Measurements from ENCODE around the gene PRKCE. TPM values are rescaled to one million over a fixed set of nuclear protein-coding genes. Genes with fewer than 3 reads are reported as not detected.

The PRKCE gene
- total RNA-seq, 1 experiment from 2014 or later, result 14.8 TPM

DNA sequence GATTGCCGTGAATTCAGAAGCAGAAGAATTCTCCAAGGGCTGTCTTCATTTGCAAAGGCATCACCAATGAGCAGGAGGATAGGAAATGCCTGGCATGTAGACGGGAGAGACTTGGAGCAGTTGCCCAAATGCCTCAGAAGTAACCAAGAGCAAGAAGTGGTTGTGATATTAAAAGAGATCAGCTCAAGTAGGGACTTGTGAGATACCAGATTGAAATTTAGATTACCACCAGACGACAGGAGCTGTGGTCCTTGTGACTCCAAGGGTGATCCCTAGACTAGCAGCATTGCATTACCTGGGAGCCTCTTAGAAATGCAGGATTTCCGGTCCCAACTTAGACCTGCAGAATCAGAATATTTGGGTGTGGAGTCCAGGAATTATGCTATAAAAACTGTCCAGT lies 417.2 kb downstream of the PRKCE start:
- peaks cover 6 to 11% of the 10 kb centered on the region in 2 experiments; a peak in 3 of 4 replicates for H3K4me1 ChIP-seq (ENCODE audit: control insufficient read depth in 1 of 2, insufficient read depth in 2 of 2, low read length in 2 of 2)
- DNase-seq (ENCODE audit: low read depth, low spot score) (no peak), ATAC-seq (no peak)
- no peaks in the 10 kb centered on the region for H3K9me3 ChIP-seq (ENCODE audit: control insufficient read depth in 1 of 2, insufficient read depth in 1 of 2, low read depth in 1 of 2, low read length in 2 of 2)
- H2AFZ ChIP-seq (ENCODE audit: low read depth, low read length, poor library complexity, severe bottlenecking), result no peak overlapping the region
- H4K20me1 ChIP-seq (ENCODE audit: insufficient read depth), result no peaks in the 10 kb centered on the region
- H3K27me3 ChIP-seq (ENCODE audit: insufficient read depth, low read length), result no peaks in the 10 kb centered on the region
- no peak overlapping the region for H3K4me2 ChIP-seq (ENCODE audit: low read length)
- no peaks in the 10 kb centered on the region for H3K9me2 ChIP-seq (ENCODE audit: insufficient read depth)
- ChIA-PET CTCF (no interaction called here), RAD21 (ENCODE audit: low non-redundant PET in 1 of 2, low total read pairs in 2 of 2, uncharacterized antibody in 2 of 2, unreplicated experiment in 2 of 2) (no interaction called here), POLR2A (no interaction called here)
- no peaks in the 10 kb centered on the region for H3K79me2 ChIP-seq (ENCODE audit: insufficient read depth, low read length)
- no peak overlapping the region for H3K9ac ChIP-seq (ENCODE audit: low read length)
- intact Hi-C loops (cut with micrococcal nuclease), result no loop called here
- BruUV-seq (replicated peaks), result no TSS peak
- no peaks in the 10 kb centered on the region for H3K36me3 ChIP-seq (ENCODE audit: control insufficient read depth in 1 of 2, insufficient read depth in 2 of 2, low read length in 2 of 2)
- no peak for TF ChIP-seq YY1 (IDR thresholded peaks at IDR 0.05; ENCODE audit: extremely low read depth, insufficient replicate concordance, low read depth, low read length)
- TF ChIP-seq REST (IDR thresholded peaks at IDR 0.05; ENCODE audit: low read depth), result no peak
- TF ChIP-seq EZH2phosphoT487 (IDR thresholded peaks at IDR 0.05; ENCODE audit: borderline replicate concordance), result no peak
- H3K27ac ChIP-seq (ENCODE audit: low read depth, low read length), result no peak overlapping the region
- H3K4me3 ChIP-seq (replicated peaks in 1 of 2; ENCODE audit: low read depth in 1 of 2, low read length in 2 of 2), result no peak overlapping the region

DNA sequence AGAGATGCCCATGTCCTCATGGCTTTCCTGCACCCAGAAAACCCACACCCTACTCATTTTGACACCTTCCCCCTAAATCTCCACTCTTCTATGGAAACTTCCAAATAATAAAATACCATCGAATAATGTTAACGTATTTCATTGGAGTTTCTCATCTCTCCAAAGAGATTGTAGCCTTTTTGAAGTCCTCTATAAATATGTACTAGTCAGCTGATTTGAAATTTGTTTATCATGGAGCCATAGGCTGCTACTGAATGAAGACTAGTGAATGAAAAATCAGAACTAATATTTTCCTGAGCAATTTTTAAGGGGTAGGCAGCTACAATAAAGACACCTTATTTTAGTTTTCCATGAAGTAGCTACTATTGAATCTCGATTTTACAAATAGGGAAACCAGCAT lies 419.6 kb downstream of the PRKCE start:
- ChIA-PET RAD21 (ENCODE audit: low non-redundant PET in 1 of 2, low total read pairs in 2 of 2, uncharacterized antibody in 2 of 2, unreplicated experiment in 2 of 2) (no interaction called here), CTCF (interaction anchor here (0.6 to 1.1 kb wide), 2 partner anchors 8 to 1252 kb away, joined by 3 to 6 read pairs; no protein-coding TSS in a partner anchor), POLR2A (no interaction called here)
- no peaks in the 10 kb centered on the region for H4K20me1 ChIP-seq (ENCODE audit: insufficient read depth)
- no peaks in the 10 kb centered on the region for H3K9me3 ChIP-seq (ENCODE audit: control insufficient read depth in 1 of 2, insufficient read depth in 1 of 2, low read depth in 1 of 2, low read length in 2 of 2)
- ATAC-seq (no peak), DNase-seq (ENCODE audit: low read depth, low spot score) (no peak)
- no peaks in the 10 kb centered on the region for H3K27me3 ChIP-seq (ENCODE audit: insufficient read depth, low read length)
- H2AFZ ChIP-seq (ENCODE audit: low read depth, low read length, poor library complexity, severe bottlenecking), result no peak overlapping the region
- H3K9me2 ChIP-seq (ENCODE audit: insufficient read depth), result no peaks in the 10 kb centered on the region
- H3K4me3 ChIP-seq (replicated peaks in 1 of 2; ENCODE audit: low read depth in 1 of 2, low read length in 2 of 2), result no peak overlapping the region
- H3K27ac ChIP-seq (ENCODE audit: low read depth, low read length), result no peak overlapping the region
- no peaks in the 10 kb centered on the region for H3K36me3 ChIP-seq (ENCODE audit: control insufficient read depth in 1 of 2, insufficient read depth in 2 of 2, low read length in 2 of 2)
- BruUV-seq (replicated peaks), result no TSS peak
- H3K79me2 ChIP-seq (ENCODE audit: insufficient read depth, low read length), result no peaks in the 10 kb centered on the region
- H3K4me2 ChIP-seq (ENCODE audit: low read length), result no peak overlapping the region
- peaks cover 8 to 18% of the 10 kb centered on the region in 2 experiments; a peak in 3 of 4 replicates for H3K4me1 ChIP-seq (ENCODE audit: control insufficient read depth in 1 of 2, insufficient read depth in 2 of 2, low read length in 2 of 2)
- intact Hi-C loops (cut with micrococcal nuclease), result no loop called here
- no peak overlapping the region for H3K9ac ChIP-seq (ENCODE audit: low read length)
- TF ChIP-seq POLR2A (IDR thresholded peaks at IDR 0.05; ENCODE audit: borderline replicate concordance, extremely low read depth, insufficient read depth, insufficient read length) (no peak), SP1 (IDR thresholded peaks at IDR 0.05; ENCODE audit: low read depth) (no peak), POLR2AphosphoS5 (IDR thresholded peaks at IDR 0.05; ENCODE audit: low read depth, low read length) (no peak), REST (IDR thresholded peaks at IDR 0.05; ENCODE audit: low read depth) (no peak), ATF3 (IDR thresholded peaks at IDR 0.05) (no peak), EZH2 (IDR thresholded peaks at IDR 0.05) (no peak)
- TF ChIP-seq, protein P1, sequence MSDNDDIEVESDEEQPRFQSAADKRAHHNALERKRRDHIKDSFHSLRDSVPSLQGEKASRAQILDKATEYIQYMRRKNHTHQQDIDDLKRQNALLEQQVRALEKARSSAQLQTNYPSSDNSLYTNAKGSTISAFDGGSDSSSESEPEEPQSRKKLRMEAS (IDR thresholded peaks at IDR 0.05), result no peak
- TF ChIP-seq, protein P2, sequence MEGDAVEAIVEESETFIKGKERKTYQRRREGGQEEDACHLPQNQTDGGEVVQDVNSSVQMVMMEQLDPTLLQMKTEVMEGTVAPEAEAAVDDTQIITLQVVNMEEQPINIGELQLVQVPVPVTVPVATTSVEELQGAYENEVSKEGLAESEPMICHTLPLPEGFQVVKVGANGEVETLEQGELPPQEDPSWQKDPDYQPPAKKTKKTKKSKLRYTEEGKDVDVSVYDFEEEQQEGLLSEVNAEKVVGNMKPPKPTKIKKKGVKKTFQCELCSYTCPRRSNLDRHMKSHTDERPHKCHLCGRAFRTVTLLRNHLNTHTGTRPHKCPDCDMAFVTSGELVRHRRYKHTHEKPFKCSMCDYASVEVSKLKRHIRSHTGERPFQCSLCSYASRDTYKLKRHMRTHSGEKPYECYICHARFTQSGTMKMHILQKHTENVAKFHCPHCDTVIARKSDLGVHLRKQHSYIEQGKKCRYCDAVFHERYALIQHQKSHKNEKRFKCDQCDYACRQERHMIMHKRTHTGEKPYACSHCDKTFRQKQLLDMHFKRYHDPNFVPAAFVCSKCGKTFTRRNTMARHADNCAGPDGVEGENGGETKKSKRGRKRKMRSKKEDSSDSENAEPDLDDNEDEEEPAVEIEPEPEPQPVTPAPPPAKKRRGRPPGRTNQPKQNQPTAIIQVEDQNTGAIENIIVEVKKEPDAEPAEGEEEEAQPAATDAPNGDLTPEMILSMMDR (IDR thresholded peaks at IDR 0.05 in 2 of 3, conservative IDR thresholded peaks at IDR 0.05 in 1 of 3; ENCODE audit: borderline replicate concordance in 1 of 3, insufficient read depth in 1 of 3, low read depth in 2 of 3, low read length in 2 of 3), result no peak
